Prostate gland (tissue), 2 donors: ENCODE results near the gene TOE1. TPM values are rescaled to one million over a fixed set of nuclear protein-coding genes. Genes with fewer than 3 reads are reported as not detected.
"Not testable (repeated sequence)": the region's sequence is repeated elsewhere in the genome, so short reads cannot be mapped to it uniquely, and the experiment has no call there.

Experiments used
- DNase-seq: peaks from one replicate; pipeline ENCODE4 v3.0.0-alpha.2; 2019; ENCODE audit warnings: low spot score
- H3K27ac ChIP-seq, 2 donors: fragments of 200-600 bp; sonication (generic); 2 replicates each; pipeline ENCODE4 v1.5.1; 2017 to 2019
- H3K27me3 ChIP-seq: fragments of 200-600 bp; sonication (generic); replicated peaks from 2 replicates; pipeline ENCODE4 v1.5.1; 2019; ENCODE audit not compliant: insufficient read depth
- H3K36me3 ChIP-seq, 2 donors: fragments of 200-600 bp; sonication (generic); 1 replicate in 1 of 2; 2 replicates in 1 of 2; pipeline versions ENCODE4 v1.5.1 to v1.8.1; 2017 to 2019
- H3K4me1 ChIP-seq: fragments of 200-600 bp; sonication (generic); replicated peaks from 2 replicates; pipeline ENCODE4 v1.5.1; 2019
- H3K4me3 ChIP-seq, 2 donors: fragments of 200-600 bp; sonication (generic); 2 replicates each; pipeline ENCODE4 v1.5.1; 2017 to 2019
- H3K9me3 ChIP-seq: fragments of 200-600 bp; sonication (generic); 2 replicates; pipeline ENCODE4 v1.5.1; 2017
- POLR2A ChIP-seq: fragments of 450-650 bp; IDR thresholded peaks from one replicate; pipeline ENCODE4 v1.6.1; 2016; ENCODE audit warnings: antibody characterized with exemption, mild to moderate bottlenecking
- POLR2AphosphoS5 ChIP-seq: sonication (generic); formaldehyde crosslinking; IDR thresholded peaks from one replicate; pipeline ENCODE4 v1.6.1; 2017; ENCODE audit warnings: antibody characterized with exemption
- WGBS: methylation state at CpG from one replicate; pipeline ENCODE4 v1.1.5; 2018; 5-methylcytosine and 5-hydroxymethylcytosine counted together
- intact Hi-C: fragments of 100-400 bp; cut with DNase I; formaldehyde crosslinking; loops from one replicate; pipeline ENCODE4 v1.14.2; 2022
- total RNA-seq, 2 donors: library from RNA; depleted of rRNA; stranded (reverse); fragments of >200 nt; gene quantifications; one replicate each; pipeline ENCODE4 v1.1.0, GENCODE V29; 2016
- TF ChIP-seq, protein P1 (sequence below), 4 experiments: fragments of 200-600 bp in 2 of 4; fragments of 450-650 bp in 2 of 4; sonication (generic) in 2 of 4; IDR thresholded peaks; 1 replicate in 3 of 4; 2 replicates in 1 of 4; pipeline ENCODE4 v1.5.1; 2016 to 2019; ENCODE audit warnings: antibody characterized with exemption in 4 of 4, mild to moderate bottlenecking in 2 of 4, moderate library complexity in 2 of 4

TOE1 gene
- 10 to 100 TPM; 14.8 to 15.7 TPM for total RNA-seq

- DNase-seq = peak; percentile 85
- intact Hi-C loops = no loop called here
- Histone ChIP-seq H3K4me1 (peaks cover 3% of the 10 kb centered on the region), H3K9me3 (no peaks in the 10 kb centered on the region), H3K4me3 (peak within 1 kb of the TSS; percentile 82 to 84), H3K27me3 (no peaks in the 10 kb centered on the region), H3K36me3 (peaks cover 0 to 6% of the 10 kb centered on the region in 2 donors), H3K27ac (peak within 1 kb of the TSS; percentile 93 to 97)
- peak; percentile 62 for TF ChIP-seq POLR2A
- TF ChIP-seq POLR2AphosphoS5 = peak; percentile 74
- TF ChIP-seq, protein P1, sequence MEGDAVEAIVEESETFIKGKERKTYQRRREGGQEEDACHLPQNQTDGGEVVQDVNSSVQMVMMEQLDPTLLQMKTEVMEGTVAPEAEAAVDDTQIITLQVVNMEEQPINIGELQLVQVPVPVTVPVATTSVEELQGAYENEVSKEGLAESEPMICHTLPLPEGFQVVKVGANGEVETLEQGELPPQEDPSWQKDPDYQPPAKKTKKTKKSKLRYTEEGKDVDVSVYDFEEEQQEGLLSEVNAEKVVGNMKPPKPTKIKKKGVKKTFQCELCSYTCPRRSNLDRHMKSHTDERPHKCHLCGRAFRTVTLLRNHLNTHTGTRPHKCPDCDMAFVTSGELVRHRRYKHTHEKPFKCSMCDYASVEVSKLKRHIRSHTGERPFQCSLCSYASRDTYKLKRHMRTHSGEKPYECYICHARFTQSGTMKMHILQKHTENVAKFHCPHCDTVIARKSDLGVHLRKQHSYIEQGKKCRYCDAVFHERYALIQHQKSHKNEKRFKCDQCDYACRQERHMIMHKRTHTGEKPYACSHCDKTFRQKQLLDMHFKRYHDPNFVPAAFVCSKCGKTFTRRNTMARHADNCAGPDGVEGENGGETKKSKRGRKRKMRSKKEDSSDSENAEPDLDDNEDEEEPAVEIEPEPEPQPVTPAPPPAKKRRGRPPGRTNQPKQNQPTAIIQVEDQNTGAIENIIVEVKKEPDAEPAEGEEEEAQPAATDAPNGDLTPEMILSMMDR (IDR thresholded peaks at IDR 0.05) = peak in 1 of 4 experiments; percentile 11
- WGBS = under 1% methylated on average over 23 of the region's 70 CpGs
Measured at GRCh38 chr1:45339789-45340558, at the start of gene TOE1, which contains the start of gene MUTYH. Gene TOE1, plus strand, starts transcription at chr1:45340170. Its CDS starts 83 bp downstream, at chr1:45340253. Gene MUTYH, minus strand, starts transcription at chr1:45340440. Its CDS starts 5,935 bp downstream, at chr1:45334505.

- DNase-seq, H3K27me3 ChIP-seq, H3K27ac ChIP-seq, H3K9me3 ChIP-seq, H3K4me1 ChIP-seq, H3K4me3 ChIP-seq, intact Hi-C loops, H3K36me3 ChIP-seq: not testable (repeated sequence)
- 77% methylated on average over 6 of the region's 6 CpGs for WGBS
Measured at GRCh38 chr1:45291002-45291401, 49.0 kb upstream of the TOE1 start.

DNA sequence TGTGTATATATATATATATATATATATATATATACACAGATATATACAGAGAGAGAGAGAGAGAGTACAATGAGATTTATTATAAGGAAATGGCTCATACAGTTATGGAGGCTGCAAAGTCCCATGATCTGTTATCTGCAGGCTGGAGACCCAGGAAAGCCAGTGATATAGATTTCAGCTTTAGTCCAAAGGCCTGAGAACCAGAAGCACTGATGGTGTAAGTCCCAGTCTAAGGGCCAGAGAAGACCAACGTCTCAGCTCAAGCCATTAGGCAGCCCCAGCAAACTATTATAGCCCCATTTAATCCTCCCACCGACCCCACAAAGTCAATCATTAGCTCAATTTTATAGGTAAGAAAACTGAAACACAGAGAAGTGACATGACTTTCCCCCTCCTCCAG, 48.3 kb upstream of the TOE1 start:
- no peaks in the 10 kb centered on the region for H3K36me3 ChIP-seq
- H3K27ac ChIP-seq = no peak overlapping the region
- DNase-seq = no peak
- H3K4me3 ChIP-seq = no peak overlapping the region
- intact Hi-C loops = no loop called here
- no peaks in the 10 kb centered on the region for H3K9me3 ChIP-seq
- no peak for TF ChIP-seq POLR2A
- no peaks in the 10 kb centered on the region for H3K27me3 ChIP-seq
- no peaks in the 10 kb centered on the region for H3K4me1 ChIP-seq
- 37% methylated on average over 2 of the region's 2 CpGs for WGBS

GRCh38 chr1:45297666-45298356, 42.2 kb upstream of the TOE1 start:
- Histone ChIP-seq H3K36me3 (no peaks in the 10 kb centered on the region), H3K4me1 (no peaks in the 10 kb centered on the region), H3K27me3 (no peaks in the 10 kb centered on the region), H3K4me3 (no peak overlapping the region), H3K27ac (no peak overlapping the region), H3K9me3 (no peaks in the 10 kb centered on the region)
- TF ChIP-seq POLR2AphosphoS5 (no peak), POLR2A (no peak)
- no peak for DNase-seq
- intact Hi-C loops = no loop called here
- 71% methylated on average over 8 of the region's 8 CpGs for WGBS

DNA sequence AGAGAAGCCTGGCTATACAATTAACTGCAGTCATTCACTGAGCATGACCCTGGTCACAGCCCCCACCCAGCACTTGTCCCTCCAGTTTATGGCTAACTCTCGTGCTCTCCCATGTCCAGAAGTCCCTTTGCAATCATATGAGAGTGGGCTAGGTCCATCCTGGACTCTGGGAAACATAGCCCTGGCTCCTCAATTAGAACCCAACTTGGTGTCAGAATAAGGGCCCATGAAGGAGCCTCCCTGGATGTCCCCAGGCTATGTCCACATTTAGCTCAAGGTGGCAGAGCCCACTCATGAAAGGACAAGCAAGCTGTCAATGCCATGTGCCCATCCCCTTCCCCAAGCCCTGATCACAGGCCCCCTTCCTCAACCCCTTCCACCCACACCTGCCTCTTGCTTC, 40.7 kb upstream of the TOE1 start:
- intact Hi-C loops = no loop called here

More for the DNA sequence above, 40.7 kb upstream of the TOE1 start:
- no peaks in the 10 kb centered on the region for H3K27me3 ChIP-seq
- 79% methylated on average over 1 of the region's 1 CpG for WGBS
- H3K4me3 ChIP-seq = no peak overlapping the region
- no peaks in the 10 kb centered on the region for H3K4me1 ChIP-seq
- TF ChIP-seq POLR2AphosphoS5 (no peak), POLR2A (no peak)
- TF ChIP-seq, protein P1 (IDR thresholded peaks at IDR 0.05) = no peak
- no peak for DNase-seq
- no peaks in the 10 kb centered on the region for H3K9me3 ChIP-seq
- no peaks in the 10 kb centered on the region for H3K36me3 ChIP-seq
- no peak overlapping the region for H3K27ac ChIP-seq
